ENCODE results near the gene MACF1.
A peak's percentile ranks its signal among the peaks of the same experiment; 100 is the strongest.
"Not testable (repeated sequence)": the region's sequence is repeated elsewhere in the genome, so short reads cannot be mapped to it uniquely, and the experiment has no call there.

Gene MACF1

DNA sequence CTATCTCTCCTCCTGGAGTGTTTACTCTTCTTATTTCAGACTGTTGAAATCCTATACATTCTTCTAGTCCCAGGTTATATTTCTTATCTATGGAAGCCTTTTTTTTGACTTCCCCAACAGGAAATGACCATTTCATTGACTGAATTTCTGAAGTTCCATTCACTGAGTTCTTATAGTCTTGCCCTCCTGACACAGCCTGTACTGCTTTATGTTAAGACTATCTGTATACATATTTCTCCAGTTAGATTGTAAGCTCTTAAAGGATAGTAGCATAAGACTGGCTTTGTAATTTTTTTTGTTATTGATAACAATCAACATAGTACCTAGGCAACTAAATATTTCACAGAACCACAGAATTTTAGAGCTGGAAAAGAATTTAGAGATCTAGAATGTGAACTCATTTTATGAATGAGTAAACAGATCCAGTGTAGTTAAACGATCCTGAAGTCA, 14.9 kb upstream of the MACF1 start:
- DNase-seq: no peak
- no peak for TF ChIP-seq POLR2A (IDR thresholded peaks at IDR 0.05; ENCODE audit: low read length)

DNA sequence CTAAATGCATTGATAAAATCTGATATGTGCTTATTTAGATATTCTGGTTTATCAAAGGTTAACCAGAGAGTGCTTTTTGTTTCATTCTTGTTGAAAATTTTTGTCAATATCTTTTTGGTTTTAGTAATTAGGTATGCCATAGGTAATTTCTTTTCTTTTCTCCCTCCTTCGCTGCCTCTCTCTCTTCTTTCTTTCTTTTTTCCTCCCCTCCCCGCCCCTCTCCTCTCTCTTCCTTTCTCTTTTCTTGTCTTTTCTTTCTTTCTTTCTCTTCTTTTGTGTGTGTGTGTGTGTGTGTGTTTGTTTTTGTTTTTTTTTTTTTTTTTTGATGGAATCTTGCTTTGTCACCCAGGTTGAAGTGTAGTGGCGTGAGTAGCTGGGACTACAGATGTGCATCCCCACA, 14.4 kb upstream of the MACF1 start:
- no peak for DNase-seq
- TF ChIP-seq POLR2A (IDR thresholded peaks at IDR 0.05; ENCODE audit: low read length) (no peak), GATA1 (IDR thresholded peaks at IDR 0.05; ENCODE audit: low read depth, low read length) (no peak)

DNA sequence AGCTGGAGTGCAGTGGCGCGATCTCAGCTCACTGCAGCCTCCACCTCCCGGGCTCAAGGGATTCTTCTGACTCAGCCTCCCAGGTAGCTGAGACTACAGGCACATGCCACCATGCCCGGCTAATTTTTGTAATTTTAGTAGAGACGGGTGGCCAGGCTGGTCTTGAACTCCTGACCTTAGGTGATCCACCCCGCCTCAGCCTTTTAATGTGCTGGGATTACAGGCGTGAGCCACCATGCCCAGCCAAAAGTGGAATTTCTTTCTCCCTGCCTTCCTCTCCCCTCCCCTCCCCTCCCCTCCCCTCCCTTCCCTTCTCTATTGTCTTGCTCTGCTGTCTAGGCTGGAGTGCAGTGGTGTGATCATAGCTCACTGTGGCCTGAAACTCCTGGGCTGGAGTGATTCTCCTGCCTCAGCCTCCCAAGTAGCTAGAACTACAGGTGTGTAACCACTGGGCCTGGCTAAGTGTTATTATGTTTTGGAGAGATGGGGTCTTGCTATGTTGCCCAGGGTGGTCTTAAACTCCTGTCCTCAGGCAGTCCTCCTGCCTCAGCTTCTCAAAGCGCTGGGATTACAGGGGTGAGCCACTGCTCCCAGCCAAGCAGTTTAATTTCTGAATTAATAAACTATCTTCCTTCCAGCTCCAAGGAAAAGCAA, 10.0 kb upstream of the MACF1 start:
- DNase-seq: no peak

DNA sequence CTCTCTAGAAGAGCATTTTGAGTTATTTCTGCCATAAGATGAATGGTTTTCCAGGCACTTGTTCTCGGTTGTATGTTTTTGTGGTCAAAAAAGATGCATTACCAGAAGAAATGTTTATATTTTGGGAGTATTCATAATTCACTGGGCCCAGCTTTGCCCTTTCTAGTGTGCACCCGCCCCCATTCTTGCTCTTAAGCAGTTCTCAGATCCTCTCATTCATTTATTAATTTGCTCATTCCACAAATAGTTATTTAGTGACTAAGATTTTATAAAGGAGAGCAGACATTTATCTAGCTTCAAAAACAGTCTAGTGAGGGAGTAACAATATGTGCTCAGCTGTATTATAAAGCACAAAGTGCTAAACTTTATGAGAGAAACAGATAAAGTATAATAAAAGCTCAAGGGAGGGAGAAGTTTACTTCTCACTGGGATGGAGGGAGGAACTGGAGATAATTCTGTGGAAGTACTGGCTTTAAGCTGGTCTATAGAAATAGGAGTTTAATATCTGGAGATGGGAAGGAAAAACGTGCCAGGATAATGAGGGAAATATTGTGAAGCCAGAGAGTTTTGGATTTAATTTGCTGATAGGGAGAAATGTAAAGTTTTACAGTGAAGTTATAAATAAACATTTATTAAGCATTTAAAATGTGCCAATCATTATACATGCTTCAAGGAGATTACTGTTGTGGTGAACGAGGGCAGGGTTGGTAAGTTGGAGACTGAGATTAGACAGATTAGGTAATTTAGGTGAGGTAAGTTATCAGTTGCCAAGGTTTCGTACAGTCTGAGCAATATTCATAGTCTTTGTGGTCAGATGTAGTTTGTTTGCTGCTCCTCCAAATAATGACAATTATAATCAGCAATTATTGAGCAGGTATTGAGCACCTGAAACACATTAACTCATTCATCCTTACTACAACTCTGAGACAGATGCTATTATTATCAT, 9.1 kb upstream of the MACF1 start:
- peak; percentile 33 to 54 for DNase-seq
- TF ChIP-seq POLR2A (IDR thresholded peaks at IDR 0.05; ENCODE audit: low read length) (no peak), GATA1 (IDR thresholded peaks at IDR 0.05; ENCODE audit: low read depth, low read length) (no peak)

More for the DNA sequence above, 10.0 kb upstream of the MACF1 start:
- no peak for TF ChIP-seq GATA1 (IDR thresholded peaks at IDR 0.05; ENCODE audit: low read depth, low read length)
- no peak for TF ChIP-seq POLR2A (IDR thresholded peaks at IDR 0.05; ENCODE audit: low read length)

DNA sequence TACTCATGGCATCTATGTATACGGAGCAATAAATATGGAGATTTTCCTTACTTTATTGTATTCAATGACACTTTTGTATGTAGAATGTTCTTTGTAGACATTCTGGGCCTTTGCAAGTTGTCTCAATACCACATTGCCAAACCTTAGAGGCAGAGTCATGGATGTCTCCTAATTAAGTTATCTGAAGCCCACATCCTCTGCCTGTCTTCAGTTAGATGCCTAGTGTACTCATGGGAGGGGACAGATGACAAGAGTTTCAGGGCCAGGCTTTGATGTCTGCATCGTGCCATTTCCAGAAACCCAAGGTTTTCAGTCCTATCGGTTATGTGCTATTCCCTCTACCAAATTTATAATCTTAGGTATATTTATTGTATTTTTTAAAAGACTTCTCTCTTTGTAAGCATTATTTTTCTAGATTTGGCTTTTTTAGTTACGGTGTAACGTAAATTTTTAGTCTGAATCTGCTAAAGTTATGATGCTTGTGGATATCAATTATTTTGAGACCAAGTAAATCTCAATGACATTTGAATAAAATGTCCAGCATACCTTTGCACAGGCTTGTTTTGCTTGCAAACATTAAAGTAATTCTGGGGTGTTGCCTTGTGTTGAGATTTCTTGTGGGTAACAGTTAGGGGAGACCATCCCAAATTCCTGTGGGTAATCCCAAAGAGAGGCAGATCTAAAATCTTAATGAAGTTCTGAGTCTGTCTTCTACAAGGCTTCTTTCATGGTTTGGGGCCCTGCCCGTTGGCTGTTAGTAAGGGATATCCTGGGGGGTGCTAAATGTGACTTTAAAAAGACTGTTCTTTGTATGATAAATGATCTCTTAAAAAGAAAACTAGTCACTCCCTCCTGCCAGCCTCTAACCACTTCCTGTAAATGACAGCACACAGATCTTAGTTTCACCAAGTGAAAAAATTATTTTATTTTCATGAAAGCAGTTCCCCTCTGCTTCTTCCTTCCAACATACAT, 8.0 kb upstream of the MACF1 start:
- no peak for TF ChIP-seq GATA1 (IDR thresholded peaks at IDR 0.05; ENCODE audit: low read depth, low read length)
- peak; percentile 28 for TF ChIP-seq POLR2A (IDR thresholded peaks at IDR 0.05; ENCODE audit: low read length)
- peak; percentile 71 to 84 for DNase-seq

DNA sequence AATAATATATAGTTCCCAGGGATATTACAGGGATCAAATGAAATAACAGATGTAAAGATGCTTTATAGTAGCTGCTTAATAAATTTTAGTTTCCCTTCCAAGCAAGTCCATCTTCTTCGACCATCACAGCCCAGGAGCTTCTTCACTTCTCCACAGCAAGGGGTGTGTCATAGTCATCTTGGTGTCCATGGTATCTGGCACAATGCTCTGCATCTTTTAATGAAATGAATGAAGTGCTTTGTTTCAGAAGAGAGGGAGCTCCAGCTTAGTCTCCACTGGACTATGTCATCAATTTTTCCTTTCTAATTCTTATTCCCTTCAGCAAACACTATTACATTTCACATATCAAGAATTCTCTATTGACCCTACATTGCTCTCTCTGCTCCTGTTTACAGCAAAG, 4.9 kb upstream of the MACF1 start:
- TF ChIP-seq GATA1 (IDR thresholded peaks at IDR 0.05; ENCODE audit: low read depth, low read length): no peak
- TF ChIP-seq POLR2A (IDR thresholded peaks at IDR 0.05; ENCODE audit: low read length): no peak
- DNase-seq: no peak

DNA sequence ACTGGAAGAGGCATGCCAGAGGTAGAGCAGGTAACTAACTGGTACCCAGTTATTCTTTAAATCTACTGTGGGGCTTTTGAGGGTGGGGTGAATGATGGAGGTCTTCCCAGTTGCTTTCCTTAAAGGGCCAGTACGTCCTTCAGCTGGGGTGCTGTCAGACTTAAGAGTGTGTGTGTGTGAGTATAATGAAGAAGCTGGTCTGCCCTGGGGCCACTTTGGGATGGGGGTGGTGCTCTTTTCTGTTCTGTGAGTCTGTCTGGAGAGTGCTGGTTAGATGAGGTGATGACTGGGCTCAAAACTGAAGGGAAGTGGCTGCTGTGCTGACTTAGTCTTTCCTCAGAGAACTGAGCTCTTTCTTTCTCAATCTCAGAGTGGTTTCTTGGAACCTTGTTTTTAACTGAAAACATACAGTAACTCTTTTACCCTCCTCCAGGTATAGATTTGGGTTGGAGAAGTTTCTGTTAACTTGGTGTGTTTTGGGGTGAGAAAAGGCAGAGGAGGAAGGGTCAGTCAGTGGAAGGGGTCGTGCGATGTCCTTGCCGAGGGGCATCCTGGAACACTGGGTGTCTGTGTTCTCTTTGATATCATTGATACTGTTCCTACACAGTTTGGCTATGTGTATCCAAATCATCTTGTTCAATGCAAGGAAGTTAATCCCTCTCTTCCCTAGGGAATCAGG, 746 bp downstream of the MACF1 start:
- no peak for TF ChIP-seq GATA1 (IDR thresholded peaks at IDR 0.05; ENCODE audit: low read depth, low read length)
- peak; percentile 57 for TF ChIP-seq POLR2A (IDR thresholded peaks at IDR 0.05; ENCODE audit: low read length)
- DNase-seq: peak; percentile 16 to 24

DNA sequence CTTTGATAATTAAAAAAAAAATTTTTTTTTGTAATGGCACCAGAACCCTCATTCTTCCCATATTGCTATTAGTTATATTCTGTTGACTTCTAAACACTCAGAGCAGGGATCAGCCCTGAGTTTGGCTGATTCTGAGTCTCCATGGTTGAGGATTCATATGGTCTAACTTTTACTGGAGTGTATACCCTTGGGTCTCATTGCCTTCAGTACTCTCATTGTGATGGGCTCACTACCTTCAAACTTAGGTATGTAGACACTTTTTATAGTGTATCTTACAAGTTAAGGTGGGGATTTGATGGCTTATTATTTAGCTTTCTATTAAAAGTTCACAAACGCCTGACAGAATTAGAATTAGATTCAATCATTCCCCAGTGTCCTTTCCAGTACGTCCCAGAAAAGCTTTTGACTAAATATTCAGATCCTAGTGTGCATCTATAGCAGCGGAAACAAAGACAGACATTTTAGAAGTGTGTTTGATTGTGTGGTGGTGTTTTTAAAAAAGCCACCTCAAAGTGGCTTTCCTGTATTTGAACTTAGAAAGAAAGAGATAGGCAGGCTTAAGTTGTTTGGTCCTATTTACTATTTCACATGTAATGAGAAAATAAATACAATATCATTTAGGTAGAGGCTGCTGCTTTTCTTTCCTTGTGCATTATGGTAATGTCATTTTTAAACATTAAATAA, 1.4 kb downstream of the MACF1 start:
- TF ChIP-seq POLR2A (IDR thresholded peaks at IDR 0.05; ENCODE audit: low read length): no peak
- no peak for TF ChIP-seq GATA1 (IDR thresholded peaks at IDR 0.05; ENCODE audit: low read depth, low read length)
- no peak for DNase-seq

DNA sequence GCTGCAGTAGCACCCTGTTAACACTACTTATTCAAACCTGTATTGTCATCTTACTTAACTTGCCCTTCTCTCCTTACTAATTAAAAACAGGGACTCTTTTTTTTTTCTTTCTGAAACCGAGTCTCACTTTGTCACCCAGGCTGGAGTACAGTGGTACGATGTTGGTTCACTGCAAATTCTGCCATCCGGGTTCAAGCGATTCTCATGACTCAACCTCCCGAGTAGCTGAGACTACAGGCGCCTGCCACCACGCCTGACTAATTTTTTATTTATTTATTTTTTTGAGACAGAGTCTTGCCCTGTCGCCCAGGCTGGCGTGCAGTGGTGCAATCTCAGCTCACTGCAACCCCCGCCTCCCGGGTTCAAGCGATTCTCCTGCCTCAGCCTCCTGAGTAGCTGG, 3.9 kb downstream of the MACF1 start:
- DNase-seq: not testable (repeated sequence)

DNA sequence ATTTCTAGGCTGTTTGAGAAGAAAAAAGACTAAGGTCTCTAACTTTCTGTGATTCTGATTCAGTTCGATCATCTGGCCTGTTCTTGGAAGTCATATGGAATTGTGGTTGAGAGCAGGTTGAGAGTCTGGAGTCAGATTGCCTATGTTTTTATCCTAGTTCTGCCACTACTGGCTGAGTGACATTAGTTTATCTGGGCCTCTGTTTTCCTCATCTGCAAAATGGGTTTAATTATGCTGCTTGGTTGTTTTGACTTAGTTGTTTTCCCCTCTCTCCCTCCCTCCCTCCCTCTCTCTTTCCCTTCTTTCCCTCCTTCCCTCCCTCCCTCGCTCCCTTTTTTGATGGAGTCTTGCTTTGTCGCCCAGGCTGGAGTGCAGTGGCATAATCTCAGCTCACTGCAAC, 6.2 kb downstream of the MACF1 start:
- DNase-seq: no peak
- TF ChIP-seq GATA1 (IDR thresholded peaks at IDR 0.05; ENCODE audit: low read depth, low read length) (no peak), POLR2A (IDR thresholded peaks at IDR 0.05; ENCODE audit: low read length) (no peak)

DNA sequence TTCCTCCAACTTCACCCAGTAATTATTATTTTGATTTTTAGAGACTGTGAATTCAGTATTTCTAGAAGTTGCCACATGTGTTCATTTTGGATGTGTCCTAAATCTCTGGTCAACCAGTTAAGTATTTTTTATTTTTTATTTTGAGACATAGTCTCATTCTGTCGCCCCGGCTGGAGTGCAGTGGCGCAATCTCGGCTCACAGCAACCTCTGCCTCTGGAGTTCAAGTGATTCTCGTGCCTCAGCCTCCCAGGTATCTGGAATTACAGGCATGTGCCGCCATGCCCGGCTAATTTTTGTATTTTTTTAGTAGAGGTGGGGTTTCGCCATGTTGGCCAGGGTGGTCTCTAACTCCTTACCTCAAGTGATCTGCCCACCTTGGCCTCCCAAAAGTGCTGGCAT, 8.0 kb downstream of the MACF1 start:
- DNase-seq: no peak
- TF ChIP-seq POLR2A (IDR thresholded peaks at IDR 0.05; ENCODE audit: low read length) (no peak), GATA1 (IDR thresholded peaks at IDR 0.05; ENCODE audit: low read depth, low read length) (no peak)

DNA sequence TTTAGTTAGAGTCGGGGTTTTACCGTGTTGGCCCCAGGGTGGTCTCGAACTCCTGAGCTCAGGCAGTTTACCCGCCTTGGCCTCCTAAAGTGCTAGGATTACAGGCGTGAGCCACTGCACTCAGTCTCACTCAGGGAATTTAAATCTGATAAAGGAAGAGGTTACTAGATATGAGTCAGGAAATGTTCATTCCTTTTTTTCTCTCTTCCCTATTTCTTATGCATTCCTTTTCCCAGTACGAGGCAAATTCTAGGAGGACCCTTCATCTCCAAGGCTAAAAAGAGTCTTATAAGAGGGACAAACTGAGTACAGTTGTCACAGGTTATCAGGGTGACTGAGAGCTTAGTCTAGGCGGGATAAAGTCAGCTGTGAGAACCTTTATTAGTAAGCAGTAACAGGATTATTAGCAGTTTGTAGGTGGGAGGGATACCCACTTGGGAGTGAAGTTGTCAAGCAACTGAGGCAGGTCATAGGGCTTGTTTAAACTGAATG, 9.1 kb downstream of the MACF1 start:
- DNase-seq: no peak
- TF ChIP-seq GATA1 (IDR thresholded peaks at IDR 0.05; ENCODE audit: low read depth, low read length): no peak
- TF ChIP-seq POLR2A (IDR thresholded peaks at IDR 0.05; ENCODE audit: low read length): no peak
